Endothelial cell of umbilical vein (primary cell): ENCODE measurements around the gene CTNND2. TPM values are rescaled to one million over a fixed set of nuclear protein-coding genes. Genes with fewer than 3 reads are reported as not detected.

Experiments used
- BruUV-seq: library from RNA; stranded (reverse); fragments of 400-500 nt; replicated peaks from 2 replicates; lab custom pipeline; 2021; lab: Mats Ljungman, UMichigan
- CTCF ChIA-PET: fragments of 300-600, 350-600 bp; sonication (Branson Sonifier 250); formaldehyde crosslinking; loops from one replicate; lab custom pipeline; 2021; ENCODE audit warnings: antibody characterized with exemption, inconsistent platforms; lab: Charles Lee
- POLR2A ChIA-PET: fragments of 300-600, 350-600 bp; sonication (Branson Sonifier 250); formaldehyde crosslinking; loops from one replicate; lab custom pipeline; 2021; ENCODE audit warnings: antibody characterized with exemption, inconsistent platforms; lab: Charles Lee
- DNase-seq: peaks from one replicate; pipeline ENCODE4 v3.0.0-alpha.2; 2011; ENCODE audit warnings: low read depth, low spot score
- FAIRE-seq: peaks from 2 replicates; lab custom pipeline; 2011; peaks lifted over from hg19 to GRCh38; lab: Jason Lieb, UNC
- H2AFZ ChIP-seq: 2 replicates; pipeline ENCODE4 v1.6.0; 2012; ENCODE audit warnings: low read depth, low read length, control low read depth, inconsistent platforms
- H3K27ac ChIP-seq: 2 replicates; pipeline ENCODE4 v1.5.1; 2011; ENCODE audit warnings: low read depth, mild to moderate bottlenecking, control low read depth, low read length, moderate library complexity; ENCODE audit not compliant: insufficient read depth
- H3K27me3 ChIP-seq, 2 experiments: 2 replicates each; pipeline versions ENCODE4 v1.6.0 to v1.6.1; 2011; ENCODE audit warnings: low read length in 2 of 2, mixed read lengths in 1 of 2; ENCODE audit not compliant: control insufficient read depth in 2 of 2, insufficient read depth in 2 of 2
- H3K36me3 ChIP-seq, 2 experiments: 2 replicates in 1 of 2; 3 replicates in 1 of 2; pipeline ENCODE4 v1.5.1; 2011; ENCODE audit warnings: low read length in 2 of 2, mild to moderate bottlenecking in 1 of 2, moderate library complexity in 1 of 2; ENCODE audit not compliant: control insufficient read depth in 2 of 2, insufficient read depth in 2 of 2; ENCODE audit errors: extremely low read depth in 1 of 2
- H3K4me1 ChIP-seq: 3 replicates; pipeline ENCODE4 v1.5.1; 2011; ENCODE audit warnings: mild to moderate bottlenecking, low read length; ENCODE audit not compliant: control insufficient read depth, insufficient read depth; ENCODE audit errors: extremely low read depth
- H3K4me2 ChIP-seq: 2 replicates; pipeline ENCODE4 v1.6.1; 2011; ENCODE audit warnings: low read length, control low read depth, mixed read lengths; ENCODE audit not compliant: insufficient read depth
- H3K4me3 ChIP-seq, 3 experiments: fragments of 200-600 bp in 1 of 3; sonication (generic), shearing (Covaris generic) in 1 of 3; replicated peaks in 1 of 3; 2 replicates each; pipeline ENCODE4 v1.5.1; 2011 to 2016; ENCODE audit warnings: control low read depth in 3 of 3, low read length in 3 of 3, mild to moderate bottlenecking in 2 of 3, inconsistent platforms in 1 of 3, low read depth in 1 of 3, moderate library complexity in 1 of 3; ENCODE audit not compliant: insufficient read depth in 1 of 3
- H3K79me2 ChIP-seq: 2 replicates; pipeline ENCODE4 v1.6.0; 2012; ENCODE audit warnings: low read length, inconsistent platforms; ENCODE audit not compliant: control insufficient read depth, insufficient read depth
- H3K9ac ChIP-seq: replicated peaks from 2 replicates; pipeline ENCODE3; 2011; ENCODE audit warnings: low read length, control low read depth; ENCODE audit not compliant: insufficient read depth; ENCODE audit errors: extremely low read depth
- H3K9me1 ChIP-seq: replicated peaks from 3 replicates; pipeline ENCODE4 v1.6.0; 2011; ENCODE audit warnings: mild to moderate bottlenecking, low read length; ENCODE audit not compliant: control insufficient read depth, insufficient read depth; ENCODE audit errors: extremely low read depth
- H3K9me3 ChIP-seq: replicated peaks from 2 replicates; pipeline ENCODE4 v1.5.1; 2012; ENCODE audit warnings: low read length, inconsistent platforms; ENCODE audit not compliant: control insufficient read depth, insufficient read depth
- H4K20me1 ChIP-seq: replicated peaks from 2 replicates; pipeline ENCODE3; 2011; ENCODE audit warnings: mild to moderate bottlenecking, low read length; ENCODE audit not compliant: control insufficient read depth, insufficient read depth; ENCODE audit errors: extremely low read depth
- EZH2 ChIP-seq: IDR thresholded peaks from 2 replicates; pipeline ENCODE4 v1.6.1; 2012; ENCODE audit warnings: borderline replicate concordance, low read depth, mild to moderate bottlenecking, moderate library complexity, low read length, inconsistent platforms; ENCODE audit not compliant: severe bottlenecking
- FOS ChIP-seq: IDR thresholded peaks from 2 replicates; pipeline ENCODE4 v1.6.1; 2011; ENCODE audit warnings: mild to moderate bottlenecking, low read length, moderate library complexity, borderline replicate concordance; ENCODE audit not compliant: insufficient read depth
- GATA2 ChIP-seq: IDR thresholded peaks from 2 replicates; pipeline ENCODE4 v1.7.0; 2011; ENCODE audit warnings: low read depth, mild to moderate bottlenecking, moderate library complexity, mixed read lengths, low read length; ENCODE audit not compliant: insufficient read length, insufficient read depth
- JUN ChIP-seq: IDR thresholded peaks from 2 replicates; pipeline ENCODE4 v1.6.1; 2011; ENCODE audit warnings: borderline replicate concordance, low read depth; ENCODE audit not compliant: insufficient read length, insufficient read depth
- MYC ChIP-seq: IDR thresholded peaks from one replicate; pipeline ENCODE4 v1.6.1; 2011; ENCODE audit warnings: mild to moderate bottlenecking, low read depth, low read length
- POLR2A ChIP-seq: IDR thresholded peaks from 2 replicates; pipeline ENCODE4 v1.6.1; 2012; ENCODE audit warnings: low read depth, mild to moderate bottlenecking, control low read depth, low read length
- POLR2AphosphoS5 ChIP-seq: IDR thresholded peaks from 2 replicates; pipeline ENCODE4 v1.6.1; 2012; ENCODE audit warnings: low read depth, mild to moderate bottlenecking, control low read depth, low read length, moderate library complexity; ENCODE audit not compliant: insufficient read depth
- dilution Hi-C: fragments of 300-500 bp; cut with MboI; formaldehyde crosslinking; loops from one replicate; pipeline ENCODE4 v1.15.0; 2019; ENCODE audit warnings: low sequenced_read_pairs; ENCODE audit not compliant: extremely low pct_ligation_motif_present
- intact Hi-C: fragments of 100-400 bp; cut with micrococcal nuclease; formaldehyde crosslinking; loops from one replicate; pipeline ENCODE4 v1.10.0; 2022
- polyA plus RNA-seq, 4 experiments: library from polyadenylated mRNA; depleted of rRNA in 3 of 4; stranded (reverse) in 3 of 4; unstranded in 1 of 4; fragments of >200 nt; gene quantifications; 2 replicates each; pipeline versions ENCODE4 v1.2.1 to v1.2.3, GENCODE V29; 2011 to 2012; ENCODE audit warnings: missing spikeins in 1 of 4
- total RNA-seq: library from RNA; stranded (reverse); gene quantifications from 2 replicates; pipeline ENCODE4 v1.2.3, GENCODE V29; 2021
- TF ChIP-seq, protein P1 (sequence below): IDR thresholded peaks from 2 replicates; pipeline ENCODE4 v1.6.1; 2011; ENCODE audit not compliant: insufficient read depth, insufficient read length
- TF ChIP-seq, protein P2 (sequence below), 2 donors: IDR thresholded peaks; 1 replicate in 1 of 2; 2 replicates in 1 of 2; pipeline ENCODE4 v1.5.1; 2011; ENCODE audit warnings: low read length in 2 of 2, mild to moderate bottlenecking in 2 of 2, moderate library complexity in 2 of 2, control low read depth in 1 of 2, inconsistent platforms in 1 of 2, low read depth in 1 of 2; ENCODE audit not compliant: insufficient read depth in 1 of 2; ENCODE audit errors: extremely low read depth in 1 of 2

CTNND2 gene
- total and polyA plus RNA-seq, 2 donors (not counting 3 experiments of a cell fraction or from before 2014, with no cell fraction given) = not detected

DNA sequence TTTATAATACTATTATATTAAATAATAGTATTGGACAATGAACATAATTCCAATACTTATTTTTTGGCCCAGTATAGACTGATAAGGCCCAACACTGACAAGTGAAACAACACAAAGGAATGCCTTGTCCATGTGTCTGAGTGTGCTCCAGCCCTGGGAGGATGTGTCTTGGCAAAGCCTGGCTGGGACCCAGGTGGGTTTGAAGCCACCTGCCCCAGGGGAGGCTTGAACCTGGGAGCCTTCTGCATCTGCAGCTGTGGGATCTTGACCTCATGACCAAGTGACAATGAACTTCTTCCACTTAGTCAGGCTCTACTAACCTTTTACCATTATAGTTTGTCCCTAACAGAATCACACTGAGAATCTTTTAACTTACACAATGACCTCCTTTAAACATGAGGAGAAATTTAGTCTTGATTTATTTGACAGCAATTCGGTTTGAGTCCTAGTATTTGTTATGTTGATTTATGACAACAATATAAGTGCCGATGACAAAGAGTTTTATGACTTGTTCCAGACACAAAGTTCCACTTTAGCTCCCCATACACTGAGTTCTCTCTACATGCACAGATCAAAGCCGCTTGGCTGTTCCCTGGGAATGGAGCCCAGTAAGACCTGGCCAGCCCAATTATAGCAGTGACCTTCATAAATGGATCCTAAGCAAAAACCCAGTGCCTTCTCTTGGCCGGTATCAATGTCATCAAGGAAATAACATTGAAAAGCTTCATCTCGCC lies 294.5 kb downstream of the CTNND2 start:
- FAIRE-seq = no peak
- peaks cover 6% of the 10 kb centered on the region for H3K9me3 ChIP-seq
- no peak for DNase-seq
- H2AFZ ChIP-seq = no peak overlapping the region
- no peaks in the 10 kb centered on the region for H3K4me1 ChIP-seq
- H4K20me1 ChIP-seq = no peaks in the 10 kb centered on the region
- no peak overlapping the region for H3K27ac ChIP-seq
- intact Hi-C loops = no loop called here
- dilution Hi-C loops = no loop called here
- POLR2A ChIA-PET = no interaction called here
- no peaks in the 10 kb centered on the region for H3K27me3 ChIP-seq
- H3K4me2 ChIP-seq = no peak overlapping the region
- no peaks in the 10 kb centered on the region for H3K36me3 ChIP-seq
- no peak overlapping the region for H3K9ac ChIP-seq
- H3K79me2 ChIP-seq = no peaks in the 10 kb centered on the region
- no peaks in the 10 kb centered on the region for H3K9me1 ChIP-seq
- H3K4me3 ChIP-seq = no peak overlapping the region
- TF ChIP-seq MYC = no peak
- TF ChIP-seq POLR2AphosphoS5 = no peak
- no peak for TF ChIP-seq POLR2A
- no peak for TF ChIP-seq FOS
- TF ChIP-seq, protein P1, sequence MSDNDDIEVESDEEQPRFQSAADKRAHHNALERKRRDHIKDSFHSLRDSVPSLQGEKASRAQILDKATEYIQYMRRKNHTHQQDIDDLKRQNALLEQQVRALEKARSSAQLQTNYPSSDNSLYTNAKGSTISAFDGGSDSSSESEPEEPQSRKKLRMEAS = no peak
- TF ChIP-seq EZH2 = no peak
- TF ChIP-seq, protein P2, sequence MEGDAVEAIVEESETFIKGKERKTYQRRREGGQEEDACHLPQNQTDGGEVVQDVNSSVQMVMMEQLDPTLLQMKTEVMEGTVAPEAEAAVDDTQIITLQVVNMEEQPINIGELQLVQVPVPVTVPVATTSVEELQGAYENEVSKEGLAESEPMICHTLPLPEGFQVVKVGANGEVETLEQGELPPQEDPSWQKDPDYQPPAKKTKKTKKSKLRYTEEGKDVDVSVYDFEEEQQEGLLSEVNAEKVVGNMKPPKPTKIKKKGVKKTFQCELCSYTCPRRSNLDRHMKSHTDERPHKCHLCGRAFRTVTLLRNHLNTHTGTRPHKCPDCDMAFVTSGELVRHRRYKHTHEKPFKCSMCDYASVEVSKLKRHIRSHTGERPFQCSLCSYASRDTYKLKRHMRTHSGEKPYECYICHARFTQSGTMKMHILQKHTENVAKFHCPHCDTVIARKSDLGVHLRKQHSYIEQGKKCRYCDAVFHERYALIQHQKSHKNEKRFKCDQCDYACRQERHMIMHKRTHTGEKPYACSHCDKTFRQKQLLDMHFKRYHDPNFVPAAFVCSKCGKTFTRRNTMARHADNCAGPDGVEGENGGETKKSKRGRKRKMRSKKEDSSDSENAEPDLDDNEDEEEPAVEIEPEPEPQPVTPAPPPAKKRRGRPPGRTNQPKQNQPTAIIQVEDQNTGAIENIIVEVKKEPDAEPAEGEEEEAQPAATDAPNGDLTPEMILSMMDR (IDR thresholded peaks at IDR 0.05; ENCODE audit: extremely low read depth in 1 of 2, insufficient read depth in 1 of 2, low read depth in 1 of 2, low read length in 2 of 2) = no peak
- TF ChIP-seq GATA2 = no peak
- TF ChIP-seq JUN = no peak
- CTCF ChIA-PET = no interaction called here
- no TSS peak for BruUV-seq
